Lower leg skin (tissue), 4 donors: ENCODE data around the gene PEX6. TPM values are rescaled to one million over a fixed set of nuclear protein-coding genes. Genes with fewer than 3 reads are reported as not detected.

Source experiments
- DNase-seq, 2 donors: peaks; one replicate each; pipeline ENCODE4 v3.0.0-alpha.2; 2019; ENCODE audit warnings: low spot score in 2 of 2
- H3K4me3 ChIP-seq: fragments of 200-600 bp; sonication (generic); 2 replicates; pipeline ENCODE4 v1.5.1; 2017; ENCODE audit warnings: mild to moderate bottlenecking, low read depth; ENCODE audit not compliant: poor library complexity, severe bottlenecking
- POLR2A ChIP-seq, 2 donors: fragments of 450-650 bp; IDR thresholded peaks; one replicate each; pipeline ENCODE4 v1.6.1; 2016 to 2017; ENCODE audit warnings: antibody characterized with exemption in 2 of 2, mild to moderate bottlenecking in 1 of 2, moderate library complexity in 1 of 2
- WGBS, 2 donors: methylation state at CpG; one replicate each; pipeline ENCODE4 v1.1.5; 2018; 5-methylcytosine and 5-hydroxymethylcytosine counted together
- intact Hi-C: fragments of 100-400 bp; cut with DNase I; formaldehyde crosslinking; loops from one replicate; pipeline ENCODE4 v1.15.0; 2023; ENCODE audit warnings: low total_unique reads
- total RNA-seq, 4 donors: library from RNA; depleted of rRNA; stranded (reverse); fragments of >200 nt; gene quantifications; one replicate each; pipeline ENCODE4 v1.1.0, GENCODE V29; 2016
- TF ChIP-seq, protein P1 (sequence below), 3 donors: fragments of 450-650 bp; IDR thresholded peaks; one replicate each; pipeline ENCODE4 v1.5.1; 2016; ENCODE audit warnings: antibody characterized with exemption in 3 of 3, mild to moderate bottlenecking in 3 of 3, moderate library complexity in 2 of 3

Gene PEX6
- total RNA-seq, 4 donors from 2014 or later, result 13.9 to 37.6 (median 25.7) TPM

- intact Hi-C loops, result no loop called here
- no peak overlapping the region for H3K4me3 ChIP-seq
- TF ChIP-seq, protein P1, sequence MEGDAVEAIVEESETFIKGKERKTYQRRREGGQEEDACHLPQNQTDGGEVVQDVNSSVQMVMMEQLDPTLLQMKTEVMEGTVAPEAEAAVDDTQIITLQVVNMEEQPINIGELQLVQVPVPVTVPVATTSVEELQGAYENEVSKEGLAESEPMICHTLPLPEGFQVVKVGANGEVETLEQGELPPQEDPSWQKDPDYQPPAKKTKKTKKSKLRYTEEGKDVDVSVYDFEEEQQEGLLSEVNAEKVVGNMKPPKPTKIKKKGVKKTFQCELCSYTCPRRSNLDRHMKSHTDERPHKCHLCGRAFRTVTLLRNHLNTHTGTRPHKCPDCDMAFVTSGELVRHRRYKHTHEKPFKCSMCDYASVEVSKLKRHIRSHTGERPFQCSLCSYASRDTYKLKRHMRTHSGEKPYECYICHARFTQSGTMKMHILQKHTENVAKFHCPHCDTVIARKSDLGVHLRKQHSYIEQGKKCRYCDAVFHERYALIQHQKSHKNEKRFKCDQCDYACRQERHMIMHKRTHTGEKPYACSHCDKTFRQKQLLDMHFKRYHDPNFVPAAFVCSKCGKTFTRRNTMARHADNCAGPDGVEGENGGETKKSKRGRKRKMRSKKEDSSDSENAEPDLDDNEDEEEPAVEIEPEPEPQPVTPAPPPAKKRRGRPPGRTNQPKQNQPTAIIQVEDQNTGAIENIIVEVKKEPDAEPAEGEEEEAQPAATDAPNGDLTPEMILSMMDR (IDR thresholded peaks at IDR 0.05), result no peak
- no peak for TF ChIP-seq POLR2A (IDR thresholded peaks at IDR 0.05)
- DNase-seq, result no peak
- WGBS, 2 donors, result 80% methylated on average over 4 of the region's 4 CpGs
Observed at GRCh38 chr6:42939810-42940167, 39.2 kb downstream of the PEX6 start.

- DNase-seq, result no peak
- intact Hi-C loops, result no loop called here
- 84 to 86% methylated on average over 9 of the region's 9 CpGs for WGBS, 2 donors
Observed at GRCh38 chr6:42938987-42939809, 39.8 kb downstream of the PEX6 start.

DNA sequence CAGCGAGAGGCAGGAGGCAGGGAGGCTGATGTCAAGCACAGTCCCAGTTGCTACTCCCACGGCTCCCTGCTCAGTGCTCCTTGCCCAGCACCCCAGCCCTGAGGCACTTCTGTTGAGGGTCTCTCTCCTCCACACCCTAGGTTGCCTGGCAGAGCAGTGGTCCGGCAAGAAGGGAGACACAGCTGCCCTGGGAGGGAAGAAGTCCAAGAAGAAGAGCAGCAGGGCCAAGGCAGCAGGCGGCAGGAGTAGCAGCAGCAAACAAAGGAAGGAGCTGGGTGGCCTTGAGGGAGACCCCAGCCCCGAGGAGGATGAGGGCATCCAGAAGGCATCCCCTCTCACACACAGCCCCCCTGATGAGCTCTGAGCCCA lies 40.6 kb downstream of the PEX6 start:
- intact Hi-C loops, result no loop called here
- no peak for TF ChIP-seq POLR2A (IDR thresholded peaks at IDR 0.05)
- TF ChIP-seq, protein P1 (IDR thresholded peaks at IDR 0.05), result no peak
- DNase-seq, result no peak
- no peak overlapping the region for H3K4me3 ChIP-seq
- WGBS, 2 donors, result 84 to 89% methylated on average over 5 of the region's 5 CpGs

More at GRCh38 chr6:42938987-42939809, 39.8 kb downstream of the PEX6 start:
- no peak for TF ChIP-seq POLR2A (IDR thresholded peaks at IDR 0.05)
- TF ChIP-seq, protein P1 (IDR thresholded peaks at IDR 0.05), result no peak
- no peak overlapping the region for H3K4me3 ChIP-seq

- 89 to 90% methylated on average over 13 of the region's 13 CpGs for WGBS, 2 donors
- no peak overlapping the region for H3K4me3 ChIP-seq
- DNase-seq, result no peak
- intact Hi-C loops, result no loop called here
- TF ChIP-seq POLR2A (IDR thresholded peaks at IDR 0.05), result no peak
- TF ChIP-seq, protein P1 (IDR thresholded peaks at IDR 0.05), result no peak
Observed at GRCh38 chr6:42937548-42938427, 41.2 kb downstream of the PEX6 start.

- intact Hi-C loops, result no loop called here
- H3K4me3 ChIP-seq, result no peak overlapping the region
- WGBS, 2 donors, result 94 to 95% methylated on average over 11 of the region's 11 CpGs
- TF ChIP-seq, protein P1 (IDR thresholded peaks at IDR 0.05), result no peak
- no peak for TF ChIP-seq POLR2A (IDR thresholded peaks at IDR 0.05)
- no peak for DNase-seq
Observed at GRCh38 chr6:42936398-42936797, 42.6 kb downstream of the PEX6 start.
